Stimulated activated naive CD8-positive, alpha-beta T cell treated with anti-CD3 and anti-CD28 coated beads, Interleukin-15, Interleukin-2, amounts not matched to agents 100 U/mL and 50 U/mL, for 24 hours (primary cell): ENCODE results near the gene TAS1R2.
"Not testable (repeated sequence)": the region's sequence is repeated elsewhere in the genome, so short reads cannot be mapped to it uniquely, and the experiment has no call there.

ENCODE experiments used
- ATAC-seq: fragments of 150-1000 bp; cut with Tn5 transposase; one replicate; pipeline ENCODE4 v1.10.0; 2021
- DNase-seq: peaks from one replicate; pipeline ENCODE4 v3.0.0; 2021

The TAS1R2 gene

GRCh38 chr1:18868801-18869424 is 9.5 kb upstream of the TAS1R2 start:
- no peak for DNase-seq
- ATAC-seq: no peak

- ATAC-seq: no peak
- DNase-seq: no peak
Measured at GRCh38 chr1:18868354-18868753, 8.9 kb upstream of the TAS1R2 start.

- ATAC-seq: no peak
Measured at GRCh38 chr1:18866846-18867245, 7.4 kb upstream of the TAS1R2 start.

GRCh38 chr1:18866314-18866713 is 6.9 kb upstream of the TAS1R2 start:
- ATAC-seq (no peak), DNase-seq (no peak)

More at GRCh38 chr1:18866846-18867245, 7.4 kb upstream of the TAS1R2 start:
- DNase-seq: no peak

GRCh38 chr1:18865176-18865575 is 5.7 kb upstream of the TAS1R2 start:
- ATAC-seq (no peak), DNase-seq (no peak)

GRCh38 chr1:18861590-18861989 is 2.1 kb upstream of the TAS1R2 start:
- ATAC-seq: no peak
- DNase-seq: no peak

GRCh38 chr1:18861082-18861481 is 1.6 kb upstream of the TAS1R2 start:
- ATAC-seq: no peak
- no peak for DNase-seq

GRCh38 chr1:18858070-18858688 is 1.3 kb downstream of the TAS1R2 start:
- DNase-seq (no peak), ATAC-seq (no peak)

- ATAC-seq: no peak
- DNase-seq: no peak
Measured at GRCh38 chr1:18856435-18856834, 3.0 kb downstream of the TAS1R2 start.

GRCh38 chr1:18855573-18855972 is 3.9 kb downstream of the TAS1R2 start:
- ATAC-seq (no peak), DNase-seq (no peak)

GRCh38 chr1:18854331-18855025 is 5.0 kb downstream of the TAS1R2 start:
- ATAC-seq: no peak
- DNase-seq: no peak

- DNase-seq (no peak), ATAC-seq (no peak)
Measured at GRCh38 chr1:18852501-18852900, 7.0 kb downstream of the TAS1R2 start.

- DNase-seq: no peak
- ATAC-seq: no peak
Measured at GRCh38 chr1:18849261-18849711, 10.2 kb downstream of the TAS1R2 start.

GRCh38 chr1:18847723-18848122 is 11.7 kb downstream of the TAS1R2 start:
- DNase-seq, ATAC-seq: not testable (repeated sequence)

GRCh38 chr1:18840145-18840544 is 19.3 kb downstream of the TAS1R2 start:
- ATAC-seq (no peak), DNase-seq (no peak)

- no peak for ATAC-seq
- no peak for DNase-seq
Measured at GRCh38 chr1:18836654-18837053, 22.8 kb downstream of the TAS1R2 start.

GRCh38 chr1:18832319-18832718 is 27.1 kb downstream of the TAS1R2 start:
- ATAC-seq, DNase-seq: not testable (repeated sequence)

- ATAC-seq: no peak
- DNase-seq: no peak
Measured at GRCh38 chr1:18831656-18832055, 27.8 kb downstream of the TAS1R2 start.

GRCh38 chr1:18830596-18830995 is 28.9 kb downstream of the TAS1R2 start:
- ATAC-seq: no peak
- DNase-seq: no peak

- ATAC-seq (no peak), DNase-seq (no peak)
Measured at GRCh38 chr1:18829671-18830070, 29.8 kb downstream of the TAS1R2 start.

- DNase-seq (no peak), ATAC-seq (no peak)
Measured at GRCh38 chr1:18828224-18828623, 31.2 kb downstream of the TAS1R2 start.

- DNase-seq: no peak
- no peak for ATAC-seq
Measured at GRCh38 chr1:18823438-18823837, 36.0 kb downstream of the TAS1R2 start.
